IMR-90 (cell line): Measurements from ENCODE around the gene STOML1. TPM values are rescaled to one million over a fixed set of nuclear protein-coding genes. Genes with fewer than 3 reads are reported as not detected.
A peak's percentile ranks its signal among the peaks of the same experiment; 100 is the strongest.

Experiments used
- ATAC-seq: fragments of 200-7000 bp; cut with Tn5 transposase; 2 replicates; pipeline ENCODE4 v1.9.1; 2020; ENCODE audit warnings: low read depth, mild to moderate bottlenecking, moderate library complexity
- BruUV-seq: library from RNA; stranded (reverse); fragments of 400-500 nt; replicated peaks from 2 replicates; lab custom pipeline; 2021; lab: Mats Ljungman, UMichigan
- CTCF ChIA-PET: fragments of 300-600 bp; formaldehyde crosslinking; extraction: SDS; loops from one replicate; lab custom pipeline; 2021; ENCODE audit warnings: antibody characterized with exemption; lab: Yijun Ruan, JAX
- POLR2A ChIA-PET: fragments of 300-600 bp; sonication (Branson Sonifier 250); formaldehyde crosslinking; loops from one replicate; lab custom pipeline; 2022; ENCODE audit warnings: antibody characterized with exemption; ENCODE audit not compliant: unreplicated experiment; lab: Charles Lee
- DNase-seq: peaks from one replicate; pipeline ENCODE4 v3.0.0; 2013
- H2AFZ ChIP-seq: replicated peaks from 2 replicates; pipeline ENCODE3; 2013; ENCODE audit warnings: low read length, mild to moderate bottlenecking; ENCODE audit not compliant: poor library complexity
- H2AK5ac ChIP-seq: 2 replicates; pipeline ENCODE4 v1.6.1; 2013; ENCODE audit warnings: low read depth, low read length, inconsistent platforms
- H2AK9ac ChIP-seq: replicated peaks from 2 replicates; pipeline ENCODE3; 2013; ENCODE audit warnings: mild to moderate bottlenecking, low read depth, low read length, moderate library complexity; ENCODE audit not compliant: poor library complexity
- H2BK120ac ChIP-seq: 2 replicates; pipeline ENCODE4 v1.6.1; 2013; ENCODE audit warnings: low read depth, low read length, inconsistent platforms
- H2BK15ac ChIP-seq: 3 replicates; pipeline ENCODE4 v1.6.1; 2013; ENCODE audit warnings: low read depth, low read length, inconsistent platforms
- H2BK20ac ChIP-seq: 2 replicates; pipeline ENCODE4 v1.6.1; 2013; ENCODE audit warnings: low read depth, mild to moderate bottlenecking, inconsistent platforms, low read length, moderate library complexity
- H2BK5ac ChIP-seq: 2 replicates; pipeline ENCODE4 v1.6.1; 2013; ENCODE audit warnings: mild to moderate bottlenecking, low read depth, low read length, inconsistent platforms; ENCODE audit not compliant: poor library complexity, severe bottlenecking
- H3K14ac ChIP-seq: replicated peaks from 2 replicates; pipeline ENCODE4 v1.6.1; 2013; ENCODE audit warnings: low read depth, low read length, inconsistent platforms
- H3K18ac ChIP-seq: 2 replicates; pipeline ENCODE4 v1.6.1; 2013; ENCODE audit warnings: low read depth, low read length, control low read depth
- H3K23ac ChIP-seq: 2 replicates; pipeline ENCODE4 v1.6.1; 2013; ENCODE audit warnings: low read depth, low read length, inconsistent platforms
- H3K27ac ChIP-seq: 2 replicates; pipeline ENCODE4 v1.5.1; 2013; ENCODE audit warnings: mild to moderate bottlenecking, control low read depth, low read length; ENCODE audit not compliant: insufficient read depth
- H3K27me3 ChIP-seq: 2 replicates; pipeline ENCODE4 v1.6.1; 2013; ENCODE audit warnings: low read length; ENCODE audit not compliant: control insufficient read depth, insufficient read depth
- H3K36me3 ChIP-seq: 2 replicates; pipeline ENCODE4 v1.6.1; 2013; ENCODE audit warnings: low read length, mixed read lengths; ENCODE audit not compliant: control insufficient read depth, insufficient read depth
- H3K4ac ChIP-seq: 2 replicates; pipeline ENCODE4 v1.6.1; 2013; ENCODE audit warnings: low read depth, low read length, inconsistent platforms
- H3K4me1 ChIP-seq: 2 replicates; pipeline ENCODE4 v1.6.1; 2013; ENCODE audit warnings: low read length, mixed read lengths; ENCODE audit not compliant: control insufficient read depth, insufficient read depth
- H3K4me2 ChIP-seq: 2 replicates; pipeline ENCODE4 v1.6.1; 2013; ENCODE audit warnings: low read depth, mild to moderate bottlenecking, control low read depth, low read length, moderate library complexity
- H3K4me3 ChIP-seq: 2 replicates; pipeline ENCODE4 v1.5.1; 2013; ENCODE audit warnings: low read depth, mild to moderate bottlenecking, control low read depth, low read length, moderate library complexity; ENCODE audit not compliant: insufficient read depth
- H3K56ac ChIP-seq: 2 replicates; pipeline ENCODE4 v1.6.1; 2013; ENCODE audit warnings: low read length, inconsistent platforms; ENCODE audit not compliant: insufficient read depth; ENCODE audit errors: extremely low read depth
- H3K79me1 ChIP-seq, 2 experiments: 2 replicates each; pipeline ENCODE4 v1.6.1; 2013; ENCODE audit warnings: low read length in 2 of 2, inconsistent platforms in 1 of 2, low read depth in 1 of 2
- H3K9ac ChIP-seq: 2 replicates; pipeline ENCODE4 v1.6.1; 2013; ENCODE audit warnings: low read depth, low read length, control low read depth
- H3K9me1 ChIP-seq: 2 replicates; pipeline ENCODE4 v1.6.1; 2013; ENCODE audit warnings: low read length, inconsistent platforms; ENCODE audit not compliant: insufficient read depth
- H3K9me3 ChIP-seq: 2 replicates; pipeline ENCODE4 v1.6.1; 2013; ENCODE audit warnings: low read length; ENCODE audit not compliant: control insufficient read depth, insufficient read depth
- H4K20me1 ChIP-seq: 2 replicates; pipeline ENCODE4 v1.6.1; 2013; ENCODE audit warnings: low read length, inconsistent platforms; ENCODE audit not compliant: insufficient read depth
- H4K5ac ChIP-seq: 2 replicates; pipeline ENCODE4 v1.6.1; 2013; ENCODE audit warnings: mild to moderate bottlenecking, low read depth, low read length, control low read depth
- H4K8ac ChIP-seq, 2 experiments: 2 replicates each; pipeline ENCODE4 v1.6.1; 2013; ENCODE audit warnings: low read depth in 2 of 2, low read length in 2 of 2, control low read depth in 1 of 2, inconsistent platforms in 1 of 2
- H4K91ac ChIP-seq: 2 replicates; pipeline ENCODE4 v1.6.1; 2013; ENCODE audit warnings: low read depth, low read length, inconsistent platforms; ENCODE audit not compliant: insufficient read depth
- CEBPB ChIP-seq: IDR thresholded peaks from 2 replicates; pipeline ENCODE4 v1.6.1; 2012; ENCODE audit warnings: low read depth, low read length, improper control_type of control experiment
- CHD1 ChIP-seq: IDR thresholded peaks from 2 replicates; pipeline ENCODE4 v1.6.1; 2012; ENCODE audit warnings: low read depth, low read length, improper control_type of control experiment
- CTCF ChIP-seq: conservative IDR thresholded peaks from 2 replicates; pipeline ENCODE4 v1.5.1; 2012; ENCODE audit warnings: mild to moderate bottlenecking, low read depth, low read length, improper control_type of control experiment
- ELK1 ChIP-seq: fragments of 150-350 bp; IDR thresholded peaks from 2 replicates; pipeline ENCODE4 v1.6.1; 2016; ENCODE audit warnings: low read depth, mild to moderate bottlenecking, low read length, moderate library complexity, borderline replicate concordance
- FOS ChIP-seq: fragments of 150-350 bp; IDR thresholded peaks from 2 replicates; pipeline ENCODE4 v1.6.1; 2016; ENCODE audit warnings: low read depth, low read length
- MAFK ChIP-seq: IDR thresholded peaks from 2 replicates; pipeline ENCODE4 v1.6.1; 2012; ENCODE audit warnings: low read depth, low read length, improper control_type of control experiment
- MAZ ChIP-seq: IDR thresholded peaks from 2 replicates; pipeline ENCODE4 v1.6.1; 2012; ENCODE audit warnings: low read depth, mild to moderate bottlenecking, low read length, improper control_type of control experiment, moderate library complexity, borderline replicate concordance
- MXI1 ChIP-seq: IDR thresholded peaks from 2 replicates; pipeline ENCODE4 v1.6.1; 2012; ENCODE audit warnings: low read depth, mild to moderate bottlenecking, low read length, moderate library complexity, borderline replicate concordance
- POLR2A ChIP-seq: IDR thresholded peaks from 2 replicates; pipeline ENCODE4 v1.6.1; 2012; ENCODE audit warnings: mild to moderate bottlenecking, low read depth, low read length
- RAD21 ChIP-seq: IDR thresholded peaks from 2 replicates; pipeline ENCODE4 v1.6.1; 2012; ENCODE audit warnings: low read length, improper control_type of control experiment
- RCOR1 ChIP-seq: IDR thresholded peaks from 2 replicates; pipeline ENCODE4 v1.6.1; 2012; ENCODE audit warnings: mild to moderate bottlenecking, low read length, improper control_type of control experiment; ENCODE audit not compliant: insufficient replicate concordance
- RFX5 ChIP-seq: IDR thresholded peaks from 2 replicates; pipeline ENCODE4 v1.8.0; 2012; ENCODE audit warnings: low read depth, mild to moderate bottlenecking, low read length, moderate library complexity
- SMC3 ChIP-seq: fragments of 150-350 bp; IDR thresholded peaks from 2 replicates; pipeline ENCODE4 v1.6.1; 2016; ENCODE audit warnings: low read depth, mild to moderate bottlenecking, antibody characterized with exemption, low read length, moderate library complexity
- USF2 ChIP-seq: fragments of 150-350 bp; IDR thresholded peaks from 2 replicates; pipeline ENCODE4 v1.6.1; 2017; ENCODE audit warnings: mild to moderate bottlenecking, antibody characterized with exemption, low read length, low read depth
- WGBS, 2 experiments: methylation state at CpG; one replicate each; pipeline versions ENCODE4 v1.1.5 to v1.1.7; 2013; ENCODE audit warnings: missing lambda C conversion rate in 2 of 2; ENCODE audit not compliant: insufficient read length in 1 of 2; ENCODE audit errors: extremely low coverage in 2 of 2; 5-methylcytosine and 5-hydroxymethylcytosine counted together
- dilution Hi-C: fragments of 300-500 bp; cut with HindIII; formaldehyde crosslinking; loops from one replicate; pipeline ENCODE4 v1.14.3; 2018; ENCODE audit warnings: low sequenced_read_pairs; ENCODE audit not compliant: unreplicated experiment
- in situ Hi-C: fragments of 300-500 bp; cut with MboI; formaldehyde crosslinking; loops from 3 replicates; pipeline ENCODE4 v1.14.3; 2019; ENCODE audit warnings: low sequenced_read_pairs, inconsistent platforms, mixed read lengths
- intact Hi-C: fragments of 100-400 bp; cut with micrococcal nuclease; formaldehyde crosslinking; loops from 2 replicates; pipeline ENCODE4 v1.10.0; 2022
- polyA plus RNA-seq, 3 experiments: library from polyadenylated mRNA; depleted of rRNA; stranded (reverse); fragments of >200 nt; gene quantifications; 2 replicates each; pipeline ENCODE4 v1.2.3, GENCODE V29; 2012; ENCODE audit warnings: low replicate concordance in 1 of 3
- total RNA-seq: library from RNA; depleted of rRNA; stranded (reverse); fragments of >200 nt; gene quantifications from 2 replicates; pipeline ENCODE4 v1.2.3, GENCODE V29; 2012

STOML1 gene
- total and polyA plus RNA-seq, 2 of the 4 experiments (the other 2 are of a cell fraction): 11.8 to 21.2 TPM

- Histone ChIP-seq H2BK5ac (peak overlapping the region; percentile 68), H2BK15ac (0 out of 3 replicates have a peak overlapping the region, but pooled peaks have one; percentile 3), H3K36me3 (peaks cover 8% of the 10 kb centered on the region), H3K4me2 (peak overlapping the region; percentile 97), H3K4me3 (peak overlapping the region; percentile 52), H3K14ac (peak overlapping the region; percentile 83), H4K20me1 (peaks cover 11% of the 10 kb centered on the region; the same call in 1 of the 2 replicates), H3K27ac (peak overlapping the region; percentile 80), H4K8ac (peak overlapping the region; percentile 45 to 74), H2BK20ac (no peak overlapping the region), H2AFZ (peak overlapping the region; percentile 76), H3K27me3 (no peaks in the 10 kb centered on the region), H3K23ac (peak overlapping the region; percentile 93), H2AK5ac (peak overlapping the region; percentile 76), H3K4ac (peak overlapping the region; percentile 87), H3K9ac (peak overlapping the region; percentile 89), H4K91ac (peak overlapping the region; percentile 80), H2BK120ac (peak overlapping the region; percentile 34), H3K56ac (peak overlapping the region; percentile 58), H3K9me3 (no peaks in the 10 kb centered on the region), H3K18ac (peak overlapping the region; percentile 27), H3K9me1 (peaks cover 19% of the 10 kb centered on the region), H2AK9ac (peak overlapping the region; percentile 94), H3K79me1 (peaks cover 19 to 81% of the 10 kb centered on the region in 2 experiments; a peak in 3 of 4 replicates), H3K4me1 (peaks cover 10% of the 10 kb centered on the region), H4K5ac (peak overlapping the region; percentile 24)
- ChIA-PET CTCF (interaction anchor here (0.9 to 1.5 kb wide), 5 partner anchors 9 to 59 kb away, joined by 3 to 4 read pairs (median 4); no protein-coding TSS in a partner anchor), POLR2A (interaction anchor here (1.4 kb wide), 1 partner anchor 12 kb away, joined by 5 read pairs; no protein-coding TSS in a partner anchor)
- intact Hi-C loops (loop anchor here (5.0 kb wide), 1 partner anchor 32 kb away; no protein-coding TSS in a partner anchor), dilution Hi-C loops (no loop called here), in situ Hi-C loops (loop anchor here (5.0 kb wide), 1 partner anchor 42 kb away; no protein-coding TSS in a partner anchor)
- no peak for DNase-seq
- BruUV-seq: no TSS peak
- WGBS, 2 experiments: 0% methylated on average over 3 of the region's 18 CpGs; no CpG with 5 or more reads in 1 of the 2 experiments
- peak; percentile 3 for ATAC-seq
- no peak for TF ChIP-seq ELK1
- TF ChIP-seq CTCF: no peak
- no peak for TF ChIP-seq USF2
- no peak for TF ChIP-seq MAFK
- no peak for TF ChIP-seq MXI1
- no peak for TF ChIP-seq RFX5
- no peak for TF ChIP-seq CHD1
- no peak for TF ChIP-seq SMC3
- TF ChIP-seq CEBPB: no peak
- TF ChIP-seq POLR2A: no peak; the same call in 1 of the 2 replicates
- TF ChIP-seq RAD21: no peak
- TF ChIP-seq FOS: no peak
- TF ChIP-seq RCOR1: no peak
- no peak for TF ChIP-seq MAZ
These were observed 3.0 kb upstream of the STOML1 start for GRCh38 chr15:73994912-73995622.
